Activated CD8-positive, alpha-beta T cell treated with anti-CD3 and anti-CD28 coated beads, Interleukin-2, amount 10 ng/mL, durations not matched to agents 7 days and 5 days (primary cell): ENCODE results near the gene IGF1R. TPM values are rescaled to one million over a fixed set of nuclear protein-coding genes. Genes with fewer than 3 reads are reported as not detected.
A peak's percentile ranks its signal among the peaks of the same experiment; 100 is the strongest.

Experiments
- ATAC-seq: fragments of 150-1000 bp; cut with Tn5 transposase; one replicate; pipeline ENCODE4 v1.10.0; 2021; ENCODE audit warnings: moderate library complexity
- CTCF ChIA-PET: fragments of 350-600 bp; sonication (Branson Sonifier 250); formaldehyde crosslinking; loops from one replicate; lab custom pipeline; 2021; ENCODE audit warnings: antibody characterized with exemption; lab: Charles Lee
- POLR2A ChIA-PET: fragments of 350-600 bp; sonication (Branson Sonifier 250); formaldehyde crosslinking; loops from one replicate; lab custom pipeline; 2021; ENCODE audit warnings: antibody characterized with exemption; lab: Charles Lee
- DNase-seq: peaks from one replicate; pipeline ENCODE4 v3.0.0-alpha.2; 2020
- H3K27ac Mint-ChIP-seq: one replicate; pipeline ENCODE4 v1.8.0; 2021; ENCODE audit warnings: mild to moderate bottlenecking, mixed read lengths
- H3K27me3 Mint-ChIP-seq: one replicate; pipeline ENCODE4 v1.8.0; 2021; ENCODE audit warnings: low read depth, mixed read lengths
- H3K36me3 Mint-ChIP-seq: one replicate; pipeline ENCODE4 v1.8.0; 2021; ENCODE audit warnings: low read depth, mixed read lengths
- H3K4me1 Mint-ChIP-seq: one replicate; pipeline ENCODE4 v1.8.0; 2021; ENCODE audit warnings: low read depth, mixed read lengths
- H3K4me3 Mint-ChIP-seq: one replicate; pipeline ENCODE4 v1.8.0; 2021; ENCODE audit warnings: mild to moderate bottlenecking, mixed read lengths
- H3K9me3 Mint-ChIP-seq: one replicate; pipeline ENCODE4 v1.8.0; 2022; ENCODE audit warnings: mixed read lengths; ENCODE audit not compliant: insufficient read depth
- total RNA-seq, 2 experiments: library from RNA; stranded (reverse); gene quantifications; one replicate each; pipeline ENCODE4 v1.2.3, GENCODE V29; 2021

The IGF1R gene
- 10 to 100 TPM in 1 of 2 experiments, 1 to 10 TPM in 1; 9.1 to 10.6 TPM for total RNA-seq

- peak within 1 kb of the TSS; percentile 81 for H3K4me3 Mint-ChIP-seq
- ATAC-seq (peak; percentile 62), DNase-seq (peak; percentile 86)
- H3K27ac Mint-ChIP-seq = peak within 1 kb of the TSS; percentile 81
- H3K9me3 Mint-ChIP-seq = no peaks in the 10 kb centered on the region
- peaks cover 42% of the 10 kb centered on the region for H3K27me3 Mint-ChIP-seq
- peaks cover 3% of the 10 kb centered on the region for H3K36me3 Mint-ChIP-seq
- H3K4me1 Mint-ChIP-seq = peaks cover 31% of the 10 kb centered on the region
- ChIA-PET CTCF (interaction anchor here (1.1 to 3.1 kb wide), 8 partner anchors 13 to 210 kb away, joined by 3 to 27 read pairs (median 8); no protein-coding TSS in a partner anchor), POLR2A (interaction anchor here (0.6 to 1.2 kb wide), 4 partner anchors 21 to 219 kb away, joined by 3 to 5 read pairs (median 4); no protein-coding TSS in a partner anchor)
These were observed at the start of gene IGF1R for GRCh38 chr15:98647774-98648653. IGF1R (plus strand) TSS chr15:98648539; CDS start chr15:98649582, 1,043 bp downstream.

- H3K27ac Mint-ChIP-seq = peak overlapping the region; percentile 89
- POLR2A ChIA-PET = interaction anchor here (0.6 to 1.7 kb wide), 9 partner anchors 8 to 141 kb away, joined by 3 to 8 read pairs (median 3); no protein-coding TSS in a partner anchor
These were observed 48.2 kb upstream of the IGF1R start for GRCh38 chr15:98599909-98600691.

GRCh38 chr15:98604983-98605382 is 43.4 kb upstream of the IGF1R start:
- Mint-ChIP-seq H3K27me3 (peaks cover 5% of the 10 kb centered on the region), H3K9me3 (no peaks in the 10 kb centered on the region), H3K4me3 (no peak overlapping the region), H3K4me1 (peaks cover 18% of the 10 kb centered on the region), H3K36me3 (no peaks in the 10 kb centered on the region), H3K27ac (no peak overlapping the region)
- ATAC-seq = no peak
- ChIA-PET POLR2A (no interaction called here), CTCF (no interaction called here)
- DNase-seq = no peak

More at GRCh38 chr15:98599909-98600691, 48.2 kb upstream of the IGF1R start:
- DNase-seq = peak; percentile 66
- Mint-ChIP-seq H3K4me1 (peaks cover 34% of the 10 kb centered on the region), H3K36me3 (no peaks in the 10 kb centered on the region), H3K27me3 (peaks cover 6% of the 10 kb centered on the region), H3K9me3 (no peaks in the 10 kb centered on the region), H3K4me3 (peak overlapping the region; percentile 79)
- CTCF ChIA-PET = interaction anchor here (1.0 to 2.8 kb wide), 6 partner anchors 14 to 477 kb away, joined by 3 to 10 read pairs (median 3); partner anchors contain the start of gene IGF1R
- peak; percentile 93 for ATAC-seq

GRCh38 chr15:98609144-98609852 is 39.0 kb upstream of the IGF1R start:
- POLR2A ChIA-PET = no interaction called here
- ATAC-seq = no peak
- no peak overlapping the region for H3K27ac Mint-ChIP-seq
- peaks cover 13% of the 10 kb centered on the region for H3K4me1 Mint-ChIP-seq
- H3K9me3 Mint-ChIP-seq = no peaks in the 10 kb centered on the region
- CTCF ChIA-PET = interaction anchor here (1.2 kb wide), 1 partner anchor 38 kb away, joined by 3 read pairs; no protein-coding TSS in a partner anchor
- H3K36me3 Mint-ChIP-seq = no peaks in the 10 kb centered on the region
- no peak for DNase-seq
- no peak overlapping the region for H3K4me3 Mint-ChIP-seq
- H3K27me3 Mint-ChIP-seq = peaks cover 5% of the 10 kb centered on the region

GRCh38 chr15:98610991-98611390 is 37.3 kb upstream of the IGF1R start:
- DNase-seq = no peak
- Mint-ChIP-seq H3K9me3 (no peaks in the 10 kb centered on the region), H3K36me3 (no peaks in the 10 kb centered on the region), H3K4me3 (no peak overlapping the region), H3K4me1 (peaks cover 13% of the 10 kb centered on the region), H3K27ac (no peak overlapping the region), H3K27me3 (peaks cover 5% of the 10 kb centered on the region)
- ATAC-seq = no peak
- CTCF ChIA-PET = interaction anchor here (1.0 kb wide), 1 partner anchor 92 kb away, joined by 3 read pairs; no protein-coding TSS in a partner anchor
- POLR2A ChIA-PET = interaction anchor here (0.7 kb wide), 1 partner anchor 11 kb away, joined by 3 read pairs; no protein-coding TSS in a partner anchor

- ChIA-PET CTCF (no interaction called here), POLR2A (no interaction called here)
- ATAC-seq = no peak
- Mint-ChIP-seq H3K27me3 (peaks cover 2% of the 10 kb centered on the region), H3K9me3 (no peaks in the 10 kb centered on the region), H3K27ac (no peak overlapping the region), H3K4me3 (no peak overlapping the region), H3K4me1 (peaks cover 13% of the 10 kb centered on the region), H3K36me3 (no peaks in the 10 kb centered on the region)
- DNase-seq = no peak
These were observed 36.5 kb upstream of the IGF1R start for GRCh38 chr15:98611808-98612207.

GRCh38 chr15:98612490-98613110 is 35.7 kb upstream of the IGF1R start:
- DNase-seq (no peak), ATAC-seq (peak; percentile 55)
- Mint-ChIP-seq H3K36me3 (no peaks in the 10 kb centered on the region), H3K27ac (peak overlapping the region; percentile 64), H3K27me3 (peaks cover 2% of the 10 kb centered on the region), H3K4me1 (peaks cover 13% of the 10 kb centered on the region), H3K4me3 (no peak overlapping the region), H3K9me3 (no peaks in the 10 kb centered on the region)
- ChIA-PET POLR2A (no interaction called here), CTCF (no interaction called here)

- peaks cover 13% of the 10 kb centered on the region for H3K4me1 Mint-ChIP-seq
- no peak overlapping the region for H3K27ac Mint-ChIP-seq
- peaks cover 4% of the 10 kb centered on the region for H3K27me3 Mint-ChIP-seq
- ATAC-seq (no peak), DNase-seq (no peak)
- H3K36me3 Mint-ChIP-seq = no peaks in the 10 kb centered on the region
- H3K4me3 Mint-ChIP-seq = no peak overlapping the region
- H3K9me3 Mint-ChIP-seq = no peaks in the 10 kb centered on the region
- CTCF ChIA-PET = no interaction called here
- POLR2A ChIA-PET = no interaction called here
These were observed 33.7 kb upstream of the IGF1R start for GRCh38 chr15:98614681-98615080.

GRCh38 chr15:98616397-98616796 is 31.9 kb upstream of the IGF1R start:
- Mint-ChIP-seq H3K4me3 (no peak overlapping the region), H3K9me3 (no peaks in the 10 kb centered on the region), H3K36me3 (no peaks in the 10 kb centered on the region), H3K27ac (no peak overlapping the region), H3K4me1 (peaks cover 13% of the 10 kb centered on the region), H3K27me3 (peaks cover 15% of the 10 kb centered on the region)
- DNase-seq = peak; percentile 9
- no peak for ATAC-seq
- ChIA-PET POLR2A (no interaction called here), CTCF (no interaction called here)

- Mint-ChIP-seq H3K36me3 (no peaks in the 10 kb centered on the region), H3K4me1 (peaks cover 5% of the 10 kb centered on the region), H3K27ac (no peak overlapping the region), H3K9me3 (no peaks in the 10 kb centered on the region), H3K27me3 (peaks cover 18% of the 10 kb centered on the region), H3K4me3 (no peak overlapping the region)
- ATAC-seq = no peak
- ChIA-PET POLR2A (no interaction called here), CTCF (no interaction called here)
- DNase-seq = peak; percentile 17
These were observed 30.9 kb upstream of the IGF1R start for GRCh38 chr15:98617328-98617980.
